Colonic mucosa (tissue), 4 donors: ENCODE data around the gene HIGD1A. TPM values are rescaled to one million over a fixed set of nuclear protein-coding genes. Genes with fewer than 3 reads are reported as not detected.

Experiments used
- DNase-seq: peaks from one replicate; pipeline ENCODE4 v3.0.0-alpha.2; 2020
- H3K27ac ChIP-seq: fragments of 200-600 bp; one replicate; pipeline ENCODE4 v1.8.0; 2021
- H3K27me3 ChIP-seq: fragments of 200-600 bp; one replicate; pipeline ENCODE4 v1.8.0; 2021
- H3K36me3 ChIP-seq: fragments of 200-600 bp; one replicate; pipeline ENCODE4 v1.8.0; 2021
- H3K4me1 ChIP-seq: fragments of 200-600 bp; one replicate; pipeline ENCODE4 v1.8.0; 2021; ENCODE audit warnings: mild to moderate bottlenecking
- H3K4me3 ChIP-seq: fragments of 200-600 bp; one replicate; pipeline ENCODE4 v1.8.0; 2021
- H3K9ac ChIP-seq, 2 donors: one replicate each; pipeline ENCODE4 v1.7.0; 2013; ENCODE audit warnings: control low read depth in 2 of 2, low read depth in 2 of 2, low read length in 2 of 2
- H3K9me3 ChIP-seq: fragments of 200-600 bp; one replicate; pipeline ENCODE4 v1.8.0; 2021
- intact Hi-C: fragments of 100-400 bp; cut with DNase I; formaldehyde crosslinking; loops from one replicate; pipeline ENCODE4 v1.14.1; 2022
- total RNA-seq, 2 donors: library from RNA; stranded (reverse); fragmentation: NEBNext Ultra II Directional in 1 of 2; extraction: Animal tissue kit (Norgen Biotek cat#: 25700) in 1 of 2; gene quantifications; one replicate each; pipeline ENCODE4 v1.2.1, GENCODE V29; 2021
- TF ChIP-seq, protein P1 (sequence below): fragments of 200-600 bp; IDR thresholded peaks from one replicate; pipeline ENCODE4 v1.8.0; 2022; ENCODE audit warnings: antibody characterized with exemption, mild to moderate bottlenecking
- donor health status: healthy.
- donor health status: DM: no; HTN: no; CAD: no.
- donor health status: DM: no; HTN: no; CAD: no.

HIGD1A gene
- total RNA-seq, 2 donors from 2014 or later, result 224 to 360 TPM

DNA sequence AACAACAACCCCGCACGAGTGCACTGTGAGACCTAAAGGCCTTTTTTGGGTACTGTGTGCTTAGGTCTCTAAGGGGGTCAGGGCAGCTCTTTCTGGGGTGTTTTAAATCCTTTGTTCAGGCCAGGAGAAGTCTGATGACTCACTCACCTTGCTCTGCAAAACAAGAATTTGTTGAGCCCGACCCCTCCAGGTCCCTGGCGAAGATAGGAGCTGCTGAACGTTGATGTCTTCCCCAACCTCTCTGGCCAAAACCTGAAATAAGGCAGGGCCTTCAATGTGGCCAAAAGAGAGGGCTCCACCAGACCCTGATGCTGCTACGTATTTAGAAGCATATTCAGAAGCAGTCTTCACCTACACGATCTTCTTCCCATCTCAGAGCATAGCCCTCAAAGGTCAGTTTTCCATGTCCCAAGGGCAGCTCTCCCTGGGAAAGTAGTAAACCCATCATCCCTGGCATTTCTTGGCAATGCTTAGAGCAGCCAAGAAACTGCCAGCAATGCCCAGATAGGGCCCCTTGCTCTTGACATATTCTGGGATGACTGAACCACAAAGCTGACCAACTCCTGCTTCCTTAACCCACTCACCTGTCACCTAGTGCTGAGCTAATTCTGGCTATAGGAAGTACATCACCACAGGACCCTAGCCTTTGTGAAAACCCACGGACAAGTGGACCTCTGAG, 58.4 kb downstream of the HIGD1A start:
- H3K9me3 ChIP-seq, result no peaks in the 10 kb centered on the region
- H3K4me1 ChIP-seq, result no peaks in the 10 kb centered on the region
- peak overlapping the region in 1 of 2 donors; percentile 19 for H3K9ac ChIP-seq
- peak; percentile 14 for DNase-seq
- no peak overlapping the region for H3K27ac ChIP-seq
- H3K27me3 ChIP-seq, result no peaks in the 10 kb centered on the region
- intact Hi-C loops, result loop anchor here (10.0 kb wide), 1 partner anchor 161 kb away; the partner anchor contains the start of gene SEC22C
- no peak overlapping the region for H3K4me3 ChIP-seq
- no peaks in the 10 kb centered on the region for H3K36me3 ChIP-seq
- TF ChIP-seq, protein P1, sequence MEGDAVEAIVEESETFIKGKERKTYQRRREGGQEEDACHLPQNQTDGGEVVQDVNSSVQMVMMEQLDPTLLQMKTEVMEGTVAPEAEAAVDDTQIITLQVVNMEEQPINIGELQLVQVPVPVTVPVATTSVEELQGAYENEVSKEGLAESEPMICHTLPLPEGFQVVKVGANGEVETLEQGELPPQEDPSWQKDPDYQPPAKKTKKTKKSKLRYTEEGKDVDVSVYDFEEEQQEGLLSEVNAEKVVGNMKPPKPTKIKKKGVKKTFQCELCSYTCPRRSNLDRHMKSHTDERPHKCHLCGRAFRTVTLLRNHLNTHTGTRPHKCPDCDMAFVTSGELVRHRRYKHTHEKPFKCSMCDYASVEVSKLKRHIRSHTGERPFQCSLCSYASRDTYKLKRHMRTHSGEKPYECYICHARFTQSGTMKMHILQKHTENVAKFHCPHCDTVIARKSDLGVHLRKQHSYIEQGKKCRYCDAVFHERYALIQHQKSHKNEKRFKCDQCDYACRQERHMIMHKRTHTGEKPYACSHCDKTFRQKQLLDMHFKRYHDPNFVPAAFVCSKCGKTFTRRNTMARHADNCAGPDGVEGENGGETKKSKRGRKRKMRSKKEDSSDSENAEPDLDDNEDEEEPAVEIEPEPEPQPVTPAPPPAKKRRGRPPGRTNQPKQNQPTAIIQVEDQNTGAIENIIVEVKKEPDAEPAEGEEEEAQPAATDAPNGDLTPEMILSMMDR, result no peak

DNA sequence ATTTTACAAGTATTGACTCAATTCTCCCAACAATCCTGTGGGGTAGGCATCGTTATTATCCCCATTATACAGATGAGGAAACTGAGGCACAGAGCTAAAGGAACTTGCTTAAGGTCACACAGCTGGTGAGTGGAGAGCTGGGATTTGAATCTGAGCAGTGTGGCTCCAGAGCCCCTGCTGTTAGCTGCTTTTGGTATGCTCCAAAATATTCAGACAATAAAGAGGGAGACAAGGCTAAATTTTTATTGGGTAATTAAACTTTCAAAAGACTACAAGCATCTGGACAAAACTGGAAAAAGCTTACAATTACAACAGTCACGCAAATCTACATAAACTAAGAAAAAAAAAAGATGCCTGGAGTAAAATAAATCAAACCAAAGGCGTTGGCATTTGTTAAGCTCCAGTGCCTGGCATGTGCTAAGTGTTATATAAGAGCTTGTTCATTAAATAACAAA, 59.0 kb downstream of the HIGD1A start:
- DNase-seq, result no peak
- Histone ChIP-seq H3K27ac (no peak overlapping the region), H3K27me3 (no peaks in the 10 kb centered on the region), H3K4me1 (no peaks in the 10 kb centered on the region), H3K9ac (no peak overlapping the region), H3K9me3 (no peaks in the 10 kb centered on the region), H3K4me3 (no peak overlapping the region), H3K36me3 (no peaks in the 10 kb centered on the region)
- intact Hi-C loops, result loop anchor here (10.0 kb wide), 1 partner anchor 161 kb away; the partner anchor contains the start of gene SEC22C
- TF ChIP-seq, protein P1, result no peak

DNA sequence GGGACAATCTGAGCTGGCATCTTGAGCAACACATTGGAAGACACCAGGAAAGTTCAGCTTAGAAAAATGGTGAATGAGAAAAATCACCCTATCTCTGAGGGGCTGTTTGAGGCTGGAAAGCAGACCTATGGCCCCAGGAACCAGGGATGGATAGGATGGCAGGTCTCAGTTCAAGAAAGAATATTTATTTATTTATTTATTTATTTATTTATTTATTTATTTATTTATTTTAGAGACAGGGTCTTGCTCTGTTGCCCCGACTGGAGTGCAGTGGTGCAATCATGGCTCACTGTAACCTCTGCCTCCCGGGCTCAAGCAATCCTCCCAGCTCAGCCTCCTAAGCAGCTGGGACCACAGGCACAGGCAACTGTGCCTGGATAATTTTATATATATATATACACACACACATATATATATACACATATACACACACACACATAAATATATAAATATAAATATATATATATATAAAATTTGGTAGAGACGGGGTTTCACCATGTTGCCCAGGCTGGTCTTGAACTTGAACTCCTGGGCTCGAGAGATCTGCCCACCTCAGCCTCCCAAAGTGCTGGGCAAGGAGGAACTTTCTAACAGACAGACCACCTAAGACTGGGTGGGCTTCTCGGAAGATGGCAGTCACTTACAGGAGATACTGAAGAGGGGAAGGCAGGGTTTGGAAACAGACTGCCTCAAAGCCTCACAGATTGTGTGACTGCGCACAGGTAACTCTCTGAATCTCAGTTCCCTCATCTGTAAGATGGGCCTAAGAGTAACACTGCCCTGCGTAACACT, 60.9 kb downstream of the HIGD1A start:
- Histone ChIP-seq H3K27me3 (no peaks in the 10 kb centered on the region), H3K4me1 (no peaks in the 10 kb centered on the region), H3K9me3 (no peaks in the 10 kb centered on the region), H3K4me3 (no peak overlapping the region), H3K27ac (no peak overlapping the region), H3K9ac (no peak overlapping the region), H3K36me3 (no peaks in the 10 kb centered on the region)
- DNase-seq, result peak; percentile 7
- TF ChIP-seq, protein P1, result no peak
- intact Hi-C loops, result loop anchor here (5.0 to 10.0 kb wide), 2 partner anchors 86 to 159 kb away; partner anchors contain the start of gene SEC22C

DNA sequence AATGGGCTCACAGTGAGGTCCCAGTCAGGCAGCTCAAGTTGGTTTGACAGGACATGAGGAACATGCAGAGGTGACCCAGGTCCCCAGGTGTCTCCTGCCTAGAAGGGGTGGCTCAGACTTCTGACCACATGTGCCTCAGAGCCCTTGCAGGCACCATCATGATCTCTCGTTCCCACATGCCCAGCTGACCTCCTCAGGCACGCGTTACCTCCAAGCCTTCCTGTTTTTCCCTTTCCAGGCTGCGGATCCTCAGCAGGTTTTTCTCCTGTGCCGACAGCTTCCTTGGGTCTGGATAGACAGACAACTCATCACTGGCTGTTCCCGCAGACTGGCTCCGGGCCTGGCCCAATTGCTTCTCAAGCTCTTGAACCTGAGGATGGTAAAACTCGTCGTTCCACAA, 61.6 kb downstream of the HIGD1A start:
- peak; percentile 13 for DNase-seq
- Histone ChIP-seq H3K4me1 (no peaks in the 10 kb centered on the region), H3K36me3 (no peaks in the 10 kb centered on the region), H3K4me3 (no peak overlapping the region), H3K27me3 (no peaks in the 10 kb centered on the region), H3K27ac (no peak overlapping the region), H3K9ac (no peak overlapping the region), H3K9me3 (no peaks in the 10 kb centered on the region)
- TF ChIP-seq, protein P1, result no peak
- intact Hi-C loops, result loop anchor here (5.0 to 10.0 kb wide), 2 partner anchors 85 to 158 kb away; partner anchors contain the start of gene SEC22C

DNA sequence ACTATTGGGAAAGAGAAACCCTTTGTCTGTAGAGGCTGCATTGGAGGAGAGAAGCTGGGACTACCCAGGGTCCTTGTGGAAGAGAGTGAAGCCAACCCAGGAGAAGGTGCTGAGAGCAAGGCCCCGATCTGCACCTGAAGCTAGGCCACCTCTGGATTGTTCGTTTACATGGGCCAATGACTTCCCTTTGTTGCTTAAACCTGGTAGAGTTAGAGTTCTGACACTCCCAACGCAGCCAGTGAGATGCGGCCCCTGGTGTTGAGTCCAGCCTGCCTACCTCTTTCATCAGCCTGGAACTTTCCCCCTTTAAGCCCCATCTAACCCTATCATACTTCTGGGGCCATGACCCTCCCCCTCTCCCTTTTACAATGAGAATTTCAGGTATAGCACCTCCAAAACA, 62.0 kb downstream of the HIGD1A start:
- TF ChIP-seq, protein P1, result no peak
- H3K27me3 ChIP-seq, result no peaks in the 10 kb centered on the region
- H3K36me3 ChIP-seq, result no peaks in the 10 kb centered on the region
- H3K4me1 ChIP-seq, result no peaks in the 10 kb centered on the region
- no peak overlapping the region for H3K9ac ChIP-seq
- no peak for DNase-seq
- H3K9me3 ChIP-seq, result no peaks in the 10 kb centered on the region
- intact Hi-C loops, result loop anchor here (5.0 to 10.0 kb wide), 2 partner anchors 85 to 157 kb away; partner anchors contain the start of gene SEC22C
- no peak overlapping the region for H3K27ac ChIP-seq
- no peak overlapping the region for H3K4me3 ChIP-seq
